ENCODE data around the gene CDCA7L. TPM values are rescaled to one million over a fixed set of nuclear protein-coding genes. Genes with fewer than 3 reads are reported as not detected.

CDCA7L gene
- total RNA-seq, 1 experiment from 2014 or later = 107 TPM

- Histone ChIP-seq H2AFZ (ENCODE audit: low read depth, low read length, poor library complexity, severe bottlenecking) (no peak overlapping the region), H3K9ac (ENCODE audit: low read length) (no peak overlapping the region), H3K9me3 (ENCODE audit: control insufficient read depth in 1 of 2, insufficient read depth in 1 of 2, low read depth in 1 of 2, low read length in 2 of 2) (no peaks in the 10 kb centered on the region), H3K4me1 (ENCODE audit: control insufficient read depth in 1 of 2, insufficient read depth in 2 of 2, low read length in 2 of 2) (no peaks in the 10 kb centered on the region), H3K4me2 (ENCODE audit: low read length) (no peak overlapping the region), H3K27me3 (ENCODE audit: insufficient read depth, low read length) (no peaks in the 10 kb centered on the region), H3K36me3 (ENCODE audit: control insufficient read depth in 1 of 2, insufficient read depth in 2 of 2, low read length in 2 of 2) (peaks cover 45 to 54% of the 10 kb centered on the region in 2 experiments; a peak in 3 of 4 replicates), H4K20me1 (ENCODE audit: insufficient read depth) (no peaks in the 10 kb centered on the region), H3K79me2 (ENCODE audit: insufficient read depth, low read length) (peaks cover 12% of the 10 kb centered on the region; the same call in 1 of the 2 replicates), H3K27ac (ENCODE audit: low read depth, low read length) (no peak overlapping the region), H3K4me3 (replicated peaks in 1 of 2; ENCODE audit: low read depth in 1 of 2, low read length in 2 of 2) (no peak overlapping the region), H3K9me2 (ENCODE audit: insufficient read depth) (no peaks in the 10 kb centered on the region)
- CTCF ChIA-PET = no interaction called here
- POLR2A ChIA-PET = no interaction called here
- RAD21 ChIA-PET (ENCODE audit: low non-redundant PET in 1 of 2, low total read pairs in 2 of 2, uncharacterized antibody in 2 of 2, unreplicated experiment in 2 of 2) = no interaction called here
- no TSS peak for BruUV-seq (replicated peaks)
- TF ChIP-seq ZNF274 (IDR thresholded peaks at IDR 0.05; ENCODE audit: low read depth, low read length) (no peak), EZH2phosphoT487 (IDR thresholded peaks at IDR 0.05; ENCODE audit: borderline replicate concordance) (no peak), SRF (IDR thresholded peaks at IDR 0.05; ENCODE audit: low read depth) (no peak), EGR1 (IDR thresholded peaks at IDR 0.05; ENCODE audit: low read depth) (no peak), JUND (IDR thresholded peaks at IDR 0.05) (no peak), REST (IDR thresholded peaks at IDR 0.05; ENCODE audit: low read depth) (no peak), POLR2AphosphoS5 (IDR thresholded peaks at IDR 0.05; ENCODE audit: low read depth, low read length) (no peak), POLR2A (IDR thresholded peaks at IDR 0.05; ENCODE audit: borderline replicate concordance, extremely low read depth, insufficient read depth, insufficient read length) (no peak), FOSL1 (IDR thresholded peaks at IDR 0.05; ENCODE audit: low read depth) (no peak), SP1 (IDR thresholded peaks at IDR 0.05; ENCODE audit: low read depth) (no peak), YY1 (IDR thresholded peaks at IDR 0.05; ENCODE audit: extremely low read depth, insufficient replicate concordance, low read depth, low read length) (no peak), EZH2 (IDR thresholded peaks at IDR 0.05) (no peak), RAD21 (IDR thresholded peaks at IDR 0.05; ENCODE audit: low read depth) (no peak), ZFX (IDR thresholded peaks at IDR 0.05) (no peak), SIN3A (IDR thresholded peaks at IDR 0.05; ENCODE audit: low read depth) (no peak), CEBPB (IDR thresholded peaks at IDR 0.05; ENCODE audit: low read depth) (no peak), CBX3 (IDR thresholded peaks at IDR 0.05; ENCODE audit: low read depth) (no peak)
- TF ChIP-seq, protein P1, sequence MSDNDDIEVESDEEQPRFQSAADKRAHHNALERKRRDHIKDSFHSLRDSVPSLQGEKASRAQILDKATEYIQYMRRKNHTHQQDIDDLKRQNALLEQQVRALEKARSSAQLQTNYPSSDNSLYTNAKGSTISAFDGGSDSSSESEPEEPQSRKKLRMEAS (IDR thresholded peaks at IDR 0.05) = no peak
- TF ChIP-seq, protein P2, sequence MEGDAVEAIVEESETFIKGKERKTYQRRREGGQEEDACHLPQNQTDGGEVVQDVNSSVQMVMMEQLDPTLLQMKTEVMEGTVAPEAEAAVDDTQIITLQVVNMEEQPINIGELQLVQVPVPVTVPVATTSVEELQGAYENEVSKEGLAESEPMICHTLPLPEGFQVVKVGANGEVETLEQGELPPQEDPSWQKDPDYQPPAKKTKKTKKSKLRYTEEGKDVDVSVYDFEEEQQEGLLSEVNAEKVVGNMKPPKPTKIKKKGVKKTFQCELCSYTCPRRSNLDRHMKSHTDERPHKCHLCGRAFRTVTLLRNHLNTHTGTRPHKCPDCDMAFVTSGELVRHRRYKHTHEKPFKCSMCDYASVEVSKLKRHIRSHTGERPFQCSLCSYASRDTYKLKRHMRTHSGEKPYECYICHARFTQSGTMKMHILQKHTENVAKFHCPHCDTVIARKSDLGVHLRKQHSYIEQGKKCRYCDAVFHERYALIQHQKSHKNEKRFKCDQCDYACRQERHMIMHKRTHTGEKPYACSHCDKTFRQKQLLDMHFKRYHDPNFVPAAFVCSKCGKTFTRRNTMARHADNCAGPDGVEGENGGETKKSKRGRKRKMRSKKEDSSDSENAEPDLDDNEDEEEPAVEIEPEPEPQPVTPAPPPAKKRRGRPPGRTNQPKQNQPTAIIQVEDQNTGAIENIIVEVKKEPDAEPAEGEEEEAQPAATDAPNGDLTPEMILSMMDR (IDR thresholded peaks at IDR 0.05 in 2 of 3, conservative IDR thresholded peaks at IDR 0.05 in 1 of 3; ENCODE audit: borderline replicate concordance in 1 of 3, insufficient read depth in 1 of 3, low read depth in 2 of 3, low read length in 2 of 3) = no peak
- TF ChIP-seq, protein P3, sequence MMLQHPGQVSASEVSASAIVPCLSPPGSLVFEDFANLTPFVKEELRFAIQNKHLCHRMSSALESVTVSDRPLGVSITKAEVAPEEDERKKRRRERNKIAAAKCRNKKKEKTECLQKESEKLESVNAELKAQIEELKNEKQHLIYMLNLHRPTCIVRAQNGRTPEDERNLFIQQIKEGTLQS (IDR thresholded peaks at IDR 0.05) = no peak
- intact Hi-C loops (cut with micrococcal nuclease) = no loop called here
- ATAC-seq = no peak
- no peak for DNase-seq (ENCODE audit: low read depth, low spot score)
Measured at GRCh38 chr7:21908746-21909145, 37.0 kb downstream of the CDCA7L start.
